CD14-positive monocyte (primary cell): ENCODE measurements around the gene LCORL. TPM values are rescaled to one million over a fixed set of nuclear protein-coding genes. Genes with fewer than 3 reads are reported as not detected.
"Not testable (repeated sequence)": the region's sequence is repeated elsewhere in the genome, so short reads cannot be mapped to it uniquely, and the experiment has no call there.

ENCODE experiments used
- DNase-seq, 3 donors: peaks; one replicate each; pipeline ENCODE4 v3.0.0-alpha.2; 2011 to 2022
- H2AFZ ChIP-seq: 2 replicates; pipeline ENCODE4 v1.6.0; 2012; ENCODE audit warnings: mild to moderate bottlenecking, low read depth, low read length, inconsistent platforms; ENCODE audit not compliant: insufficient read depth, poor library complexity, severe bottlenecking
- H3K27ac ChIP-seq, 2 donors: 1 replicate in 1 of 2; 2 replicates in 1 of 2; pipeline ENCODE4 v1.5.1; 2012 to 2013; ENCODE audit warnings: low read length in 2 of 2, control low read depth in 1 of 2, inconsistent platforms in 1 of 2, low read depth in 1 of 2, mild to moderate bottlenecking in 1 of 2
- H3K27me3 ChIP-seq, 2 donors: one replicate each; pipeline versions ENCODE4 v1.6.0 to v1.6.1; 2011 to 2013; ENCODE audit warnings: low read length in 2 of 2; ENCODE audit not compliant: control insufficient read depth in 2 of 2, insufficient read depth in 2 of 2
- H3K36me3 ChIP-seq, 2 donors: replicated peaks in 1 of 2; 1 replicate in 1 of 2; 2 replicates in 1 of 2; pipeline versions ENCODE4 v1.5.1 to v1.6.1; 2012 to 2013; ENCODE audit warnings: low read length in 2 of 2, control low read depth in 1 of 2, inconsistent platforms in 1 of 2, mild to moderate bottlenecking in 1 of 2; ENCODE audit not compliant: insufficient read depth in 2 of 2, control insufficient read depth in 1 of 2
- H3K4me1 ChIP-seq, 2 donors: 1 replicate in 1 of 2; 2 replicates in 1 of 2; pipeline versions ENCODE4 v1.5.1 to v1.6.1; 2012 to 2013; ENCODE audit warnings: low read length in 2 of 2, control low read depth in 1 of 2, inconsistent platforms in 1 of 2, mild to moderate bottlenecking in 1 of 2, moderate library complexity in 1 of 2; ENCODE audit not compliant: insufficient read depth in 2 of 2, control insufficient read depth in 1 of 2
- H3K4me2 ChIP-seq: replicated peaks from 2 replicates; pipeline ENCODE3; 2012; ENCODE audit warnings: low read length, moderate library complexity, mild to moderate bottlenecking; ENCODE audit not compliant: poor library complexity, severe bottlenecking; ENCODE audit errors: extremely low read depth
- H3K4me3 ChIP-seq, 3 experiments: fragments of 200-600 bp in 1 of 3; sonication (generic) in 1 of 3; replicated peaks in 1 of 3; 1 replicate in 2 of 3; 2 replicates in 1 of 3; pipeline ENCODE4 v1.5.1; 2011 to 2013; ENCODE audit warnings: low read length in 3 of 3, mild to moderate bottlenecking in 3 of 3, control low read depth in 2 of 3, low read depth in 2 of 3, inconsistent platforms in 1 of 3, moderate library complexity in 1 of 3
- H3K79me2 ChIP-seq: 2 replicates; pipeline ENCODE4 v1.6.0; 2012; ENCODE audit warnings: mild to moderate bottlenecking, control low read depth, inconsistent platforms, low read length, moderate library complexity; ENCODE audit not compliant: insufficient read depth
- H3K9ac ChIP-seq: 2 replicates; pipeline ENCODE4 v1.6.0; 2017; ENCODE audit warnings: low read length, mild to moderate bottlenecking; ENCODE audit not compliant: insufficient read depth, poor library complexity, severe bottlenecking
- H3K9me3 ChIP-seq, 2 donors: replicated peaks in 1 of 2; 1 replicate in 1 of 2; 2 replicates in 1 of 2; pipeline versions ENCODE4 v1.5.1 to v1.6.1; 2012 to 2013; ENCODE audit warnings: low read length in 2 of 2, control low read depth in 1 of 2; ENCODE audit not compliant: control insufficient read depth in 1 of 2, insufficient read depth in 1 of 2
- H4K20me1 ChIP-seq: 2 replicates; pipeline ENCODE4 v1.6.0; 2012; ENCODE audit warnings: mild to moderate bottlenecking, low read length, control low read depth, moderate library complexity; ENCODE audit not compliant: insufficient read depth
- H3K27ac Mint-ChIP-seq, 7 donors: one replicate each; pipeline ENCODE4 v1.8.0; 2020; ENCODE audit warnings: mild to moderate bottlenecking in 7 of 7, mixed read lengths in 7 of 7, moderate library complexity in 6 of 7, inconsistent platforms in 2 of 7
- H3K27me3 Mint-ChIP-seq, 3 donors: one replicate each; pipeline ENCODE4 v1.8.0; 2021 to 2022; ENCODE audit warnings: low read depth in 3 of 3, mild to moderate bottlenecking in 3 of 3, mixed read lengths in 3 of 3, moderate library complexity in 3 of 3, inconsistent platforms in 1 of 3
- H3K36me3 Mint-ChIP-seq, 2 donors: one replicate each; pipeline ENCODE4 v1.8.0; 2020; ENCODE audit warnings: mixed read lengths in 2 of 2, inconsistent platforms in 1 of 2, mild to moderate bottlenecking in 1 of 2
- H3K4me1 Mint-ChIP-seq: one replicate; pipeline ENCODE4 v1.8.0; 2020; ENCODE audit warnings: mild to moderate bottlenecking, mixed read lengths
- H3K4me3 Mint-ChIP-seq, 2 donors: one replicate each; pipeline ENCODE4 v1.8.0; 2020; ENCODE audit warnings: mild to moderate bottlenecking in 2 of 2, mixed read lengths in 2 of 2, moderate library complexity in 1 of 2
- H3K9me3 Mint-ChIP-seq, 7 donors: one replicate each; pipeline ENCODE4 v1.8.0; 2020 to 2022; ENCODE audit warnings: mixed read lengths in 7 of 7, mild to moderate bottlenecking in 6 of 7, moderate library complexity in 6 of 7, inconsistent platforms in 2 of 7
- WGBS: methylation state at CpG from one replicate; pipeline ENCODE4 v1.1.5; 2013; ENCODE audit warnings: missing lambda C conversion rate; ENCODE audit not compliant: insufficient coverage; 5-methylcytosine and 5-hydroxymethylcytosine counted together
- intact Hi-C, 2 donors: fragments of 100-400 bp; cut with micrococcal nuclease; formaldehyde crosslinking; loops; one replicate each; pipeline versions ENCODE4 v1.15.0 to v1.15.1; 2023
- polyA plus RNA-seq, 3 donors: library from polyadenylated mRNA; depleted of rRNA in 1 of 3; unstranded in 2 of 3; stranded (reverse) in 1 of 3; fragments of 300-500 nt in 2 of 3; fragments of >200 nt in 1 of 3; fragmentation: Illumina TruSeq in 2 of 3; gene quantifications; 1 replicate in 2 of 3; 2 replicates in 1 of 3; pipeline ENCODE4 v1.2.3, GENCODE V29; 2012 to 2021
- TF ChIP-seq, protein P1 (sequence below): fragments of 200-600 bp; IDR thresholded peaks from one replicate; pipeline ENCODE4 v1.8.0; 2022; ENCODE audit warnings: antibody characterized with exemption, mild to moderate bottlenecking

Gene LCORL
- polyA plus RNA-seq, 3 donors, result 3.1 to 19.1 (median 9.6) TPM

DNA sequence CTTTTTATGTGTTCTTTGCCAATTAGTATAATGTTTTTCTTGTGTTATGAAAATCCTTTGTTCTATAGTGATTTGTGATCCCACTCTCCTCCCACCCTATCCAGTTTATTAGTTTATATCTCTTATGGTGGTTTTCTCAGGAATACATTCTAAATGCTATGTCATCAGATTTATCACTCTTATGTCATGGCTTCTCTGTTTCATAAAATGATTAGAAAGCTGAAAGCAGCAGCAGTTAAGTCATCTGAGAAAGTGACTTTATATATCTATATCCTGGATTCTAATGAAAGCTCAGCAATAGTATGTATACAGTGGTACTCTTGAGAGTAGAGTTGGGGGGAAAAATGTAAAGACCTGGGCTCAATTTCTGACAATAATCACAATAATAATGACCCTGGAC, 169.6 kb downstream of the LCORL start:
- H3K27me3 ChIP-seq, result no peaks in the 10 kb centered on the region
- no peak overlapping the region for H2AFZ ChIP-seq
- H3K79me2 ChIP-seq, result no peaks in the 10 kb centered on the region
- H3K9ac ChIP-seq, result no peak overlapping the region
- no peaks in the 10 kb centered on the region for H3K4me1 ChIP-seq
- no peak for DNase-seq
- Mint-ChIP-seq H3K4me3 (no peak overlapping the region), H3K27me3 (no peaks in the 10 kb centered on the region), H3K4me1 (no peaks in the 10 kb centered on the region), H3K9me3 (peaks cover 4 to 10% (median 7%) of the 10 kb centered on the region in 7 donors), H3K36me3 (peaks cover 7 to 15% of the 10 kb centered on the region in 2 donors), H3K27ac (no peak overlapping the region)
- no peak overlapping the region for H3K4me2 ChIP-seq
- intact Hi-C loops, result no loop called here
- no peak overlapping the region for H3K27ac ChIP-seq
- peaks cover 0 to 3% of the 10 kb centered on the region in 2 donors for H3K36me3 ChIP-seq
- no peak overlapping the region for H3K4me3 ChIP-seq
- no peaks in the 10 kb centered on the region for H4K20me1 ChIP-seq
- TF ChIP-seq, protein P1, sequence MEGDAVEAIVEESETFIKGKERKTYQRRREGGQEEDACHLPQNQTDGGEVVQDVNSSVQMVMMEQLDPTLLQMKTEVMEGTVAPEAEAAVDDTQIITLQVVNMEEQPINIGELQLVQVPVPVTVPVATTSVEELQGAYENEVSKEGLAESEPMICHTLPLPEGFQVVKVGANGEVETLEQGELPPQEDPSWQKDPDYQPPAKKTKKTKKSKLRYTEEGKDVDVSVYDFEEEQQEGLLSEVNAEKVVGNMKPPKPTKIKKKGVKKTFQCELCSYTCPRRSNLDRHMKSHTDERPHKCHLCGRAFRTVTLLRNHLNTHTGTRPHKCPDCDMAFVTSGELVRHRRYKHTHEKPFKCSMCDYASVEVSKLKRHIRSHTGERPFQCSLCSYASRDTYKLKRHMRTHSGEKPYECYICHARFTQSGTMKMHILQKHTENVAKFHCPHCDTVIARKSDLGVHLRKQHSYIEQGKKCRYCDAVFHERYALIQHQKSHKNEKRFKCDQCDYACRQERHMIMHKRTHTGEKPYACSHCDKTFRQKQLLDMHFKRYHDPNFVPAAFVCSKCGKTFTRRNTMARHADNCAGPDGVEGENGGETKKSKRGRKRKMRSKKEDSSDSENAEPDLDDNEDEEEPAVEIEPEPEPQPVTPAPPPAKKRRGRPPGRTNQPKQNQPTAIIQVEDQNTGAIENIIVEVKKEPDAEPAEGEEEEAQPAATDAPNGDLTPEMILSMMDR, result no peak
- H3K9me3 ChIP-seq, result no peaks in the 10 kb centered on the region

DNA sequence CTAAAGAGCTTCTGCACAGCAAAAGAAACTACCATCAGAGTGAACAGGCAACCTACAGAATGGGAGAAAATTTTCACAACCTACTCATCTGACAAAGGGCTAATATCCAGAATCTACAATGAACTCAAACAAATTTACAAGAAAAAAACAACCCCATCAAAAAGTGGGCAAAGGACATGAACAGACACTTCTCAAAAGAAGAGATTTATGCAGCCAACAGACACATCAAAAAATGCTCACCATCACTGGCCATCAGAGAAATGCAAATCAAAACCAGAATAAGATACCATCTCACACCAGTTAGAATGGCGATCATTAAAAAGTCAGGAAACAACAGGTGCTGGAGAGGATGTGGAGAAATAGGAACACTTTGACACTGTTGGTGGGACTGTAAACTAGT, 171.3 kb downstream of the LCORL start:
- H3K27me3 Mint-ChIP-seq, H4K20me1 ChIP-seq, H3K27me3 ChIP-seq, H3K4me2 ChIP-seq, H3K4me1 Mint-ChIP-seq, H3K9me3 Mint-ChIP-seq, DNase-seq, intact Hi-C loops, H3K79me2 ChIP-seq, H2AFZ ChIP-seq, H3K4me3 ChIP-seq, H3K9ac ChIP-seq, H3K27ac ChIP-seq, H3K9me3 ChIP-seq, H3K4me1 ChIP-seq, H3K4me3 Mint-ChIP-seq, H3K27ac Mint-ChIP-seq: not testable (repeated sequence)
- H3K36me3 ChIP-seq, result peaks cover 4 to 20% of the 10 kb centered on the region in 2 donors
- peaks cover 14 to 22% of the 10 kb centered on the region in 2 donors for H3K36me3 Mint-ChIP-seq
- WGBS, result no CpG with 5 or more reads among the region's 1 CpG
